NCI-H1436 treated with DMSO at 0.1 percent for 48 hours (cell line): ENCODE data around the gene WBP2NL.

Experiments
- DNase-seq: peaks from one replicate; lab custom pipeline; 2025; lab: John Stamatoyannopoulos, UW

WBP2NL gene

DNA sequence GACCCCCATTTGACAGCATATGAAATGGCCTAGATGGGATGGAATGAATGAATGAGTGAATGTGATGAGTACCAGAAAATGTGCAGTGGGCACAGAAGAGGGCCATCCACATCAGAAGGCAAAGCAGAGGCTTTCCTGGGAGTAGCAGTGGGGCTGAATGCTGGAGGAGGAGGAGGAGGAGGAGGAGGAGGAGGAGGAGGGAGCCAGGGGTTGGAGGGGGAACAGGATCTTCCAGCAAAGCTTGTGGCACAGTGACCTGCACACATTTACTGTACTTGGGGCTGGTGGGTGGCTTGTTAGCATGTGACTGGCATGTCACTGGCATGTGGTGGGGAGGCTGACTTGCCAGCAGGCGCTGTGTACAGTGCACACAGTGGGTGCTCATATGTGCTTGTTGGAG is 19.9 kb upstream of the WBP2NL start:
- DNase-seq = no peak

DNA sequence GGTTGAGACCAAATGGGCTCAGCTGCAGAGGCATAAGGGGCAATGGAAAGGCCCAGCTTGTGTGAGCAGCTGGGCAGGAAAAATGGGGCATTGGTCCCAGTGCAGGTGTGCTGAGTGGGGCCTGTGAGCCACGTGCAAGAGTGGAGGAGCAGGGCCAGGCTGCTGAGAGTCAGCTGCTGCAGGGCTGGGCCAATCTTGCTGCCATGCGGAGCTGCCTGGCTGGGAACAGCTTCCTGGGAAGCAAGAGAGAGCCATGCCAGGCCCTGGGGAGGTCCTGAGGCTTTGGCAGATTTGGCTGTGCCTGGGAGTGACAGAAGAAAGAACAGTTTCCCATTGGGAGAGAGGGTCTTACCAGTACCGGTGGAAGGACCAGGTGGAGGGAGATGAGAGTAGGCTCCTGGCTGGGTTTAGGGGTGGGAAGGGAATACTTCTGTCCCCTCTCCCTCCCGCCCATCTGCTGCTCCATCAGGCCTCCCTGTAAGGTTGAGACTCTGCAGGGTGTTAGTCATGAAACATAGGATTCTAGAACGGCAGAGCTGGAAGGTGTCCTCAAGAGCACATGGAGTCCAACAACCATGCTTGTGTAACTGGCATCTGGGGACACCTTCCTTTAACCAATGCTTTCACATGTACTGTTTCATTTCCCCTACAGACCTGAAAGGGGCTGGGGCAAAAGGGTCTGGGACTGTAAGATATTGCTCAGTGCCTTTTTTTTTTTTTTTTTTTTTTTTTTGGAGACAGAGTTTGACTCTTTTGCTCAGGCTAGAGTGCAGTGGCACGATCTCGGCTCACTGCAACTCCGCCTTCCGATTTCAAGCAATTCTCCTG is 19.0 kb upstream of the WBP2NL start:
- DNase-seq = no peak

GRCh38 chr22:41982865-41983264 is 15.7 kb upstream of the WBP2NL start:
- no peak for DNase-seq

GRCh38 chr22:41983513-41984405 is 14.8 kb upstream of the WBP2NL start:
- no peak for DNase-seq

DNA sequence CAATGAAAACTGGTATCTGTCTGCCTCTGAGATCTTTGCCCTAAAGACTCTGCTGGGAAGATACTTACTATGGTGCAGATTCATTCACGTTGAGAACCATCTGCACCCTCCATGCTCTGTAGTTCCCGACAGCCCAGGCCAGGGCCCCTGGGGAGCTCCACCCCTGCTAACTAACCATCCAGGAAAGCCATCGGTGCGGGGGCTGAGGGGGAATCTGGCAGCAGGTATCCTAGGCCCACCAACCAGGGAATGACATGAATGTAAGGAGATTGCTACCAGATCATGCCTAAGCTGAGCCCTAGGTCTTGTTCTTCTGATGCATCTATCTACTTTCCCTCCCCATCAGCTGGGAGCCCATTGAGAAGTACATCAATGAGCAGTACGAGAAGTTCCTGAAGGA is 11.3 kb upstream of the WBP2NL start:
- no peak for DNase-seq

DNA sequence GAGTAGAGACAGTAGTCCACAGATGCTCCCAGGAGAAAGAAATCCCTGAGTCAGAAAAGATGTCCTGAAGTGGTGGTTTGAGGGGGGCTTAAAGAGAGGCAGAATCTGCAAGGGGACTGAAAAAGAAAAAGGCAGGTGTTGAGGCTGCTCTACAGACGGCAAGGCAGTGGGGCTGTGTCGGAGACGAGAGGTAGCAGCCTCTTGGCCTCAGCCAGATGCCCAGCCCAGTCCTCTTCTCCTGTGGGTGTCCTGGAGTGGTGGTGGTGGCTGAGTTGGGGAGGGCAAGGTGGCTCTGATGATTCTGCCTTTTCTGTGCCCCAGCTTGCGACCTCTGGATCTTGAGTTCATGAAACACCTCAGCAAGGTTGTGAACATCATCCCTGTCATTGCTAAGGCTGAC is 9.3 kb upstream of the WBP2NL start:
- no peak for DNase-seq

- no peak for DNase-seq
Measured at GRCh38 chr22:41991111-41991510, 7.5 kb upstream of the WBP2NL start.

- no peak for DNase-seq
Measured at GRCh38 chr22:41992496-41992895, 6.1 kb upstream of the WBP2NL start.

GRCh38 chr22:41995211-41995610 is 3.4 kb upstream of the WBP2NL start:
- DNase-seq = no peak

GRCh38 chr22:41996826-41997225 is 1.8 kb upstream of the WBP2NL start:
- no peak for DNase-seq

DNA sequence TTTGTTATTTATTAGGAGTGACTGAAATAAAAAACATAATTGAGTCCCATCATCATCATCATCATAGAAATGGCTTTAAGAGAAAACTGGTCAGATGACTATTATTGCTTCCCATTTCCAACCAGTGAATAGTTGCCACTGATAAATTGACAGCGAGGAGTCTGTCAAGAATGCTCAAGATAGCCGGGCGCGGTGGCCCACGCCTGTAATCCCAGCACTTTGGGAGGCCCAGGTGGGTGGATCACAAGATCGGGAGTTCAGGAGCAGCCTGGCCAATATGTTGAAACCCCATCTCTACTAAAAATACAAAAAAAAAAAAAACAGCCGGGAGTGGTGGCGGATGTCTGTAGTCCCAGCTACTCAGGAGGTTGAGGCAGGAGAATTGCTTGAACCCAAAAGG is 1.9 kb downstream of the WBP2NL start:
- DNase-seq = no peak

DNA sequence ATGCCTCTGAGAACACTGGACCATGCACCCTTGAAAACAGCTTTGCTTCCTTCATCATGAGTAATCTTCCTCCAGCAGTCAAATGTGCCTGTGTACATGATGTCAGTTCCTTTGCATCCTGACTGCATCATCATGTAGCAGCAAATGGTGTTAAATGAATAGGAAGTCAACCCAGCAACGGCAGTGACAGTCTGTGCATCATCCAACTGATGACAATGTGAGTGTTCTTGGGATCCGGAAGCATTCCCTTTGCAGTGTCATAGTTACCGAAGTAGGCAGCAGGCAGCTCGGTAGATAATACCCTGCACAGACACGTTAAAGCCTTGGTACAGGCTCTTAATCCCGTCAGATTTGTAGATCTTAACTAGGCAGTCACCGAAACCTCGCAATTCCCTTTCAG is 2.5 kb downstream of the WBP2NL start:
- no peak for DNase-seq

- no peak for DNase-seq
Measured at GRCh38 chr22:42001706-42002105, 3.1 kb downstream of the WBP2NL start.

- no peak for DNase-seq
Measured at GRCh38 chr22:42007922-42008321, 9.3 kb downstream of the WBP2NL start.

DNA sequence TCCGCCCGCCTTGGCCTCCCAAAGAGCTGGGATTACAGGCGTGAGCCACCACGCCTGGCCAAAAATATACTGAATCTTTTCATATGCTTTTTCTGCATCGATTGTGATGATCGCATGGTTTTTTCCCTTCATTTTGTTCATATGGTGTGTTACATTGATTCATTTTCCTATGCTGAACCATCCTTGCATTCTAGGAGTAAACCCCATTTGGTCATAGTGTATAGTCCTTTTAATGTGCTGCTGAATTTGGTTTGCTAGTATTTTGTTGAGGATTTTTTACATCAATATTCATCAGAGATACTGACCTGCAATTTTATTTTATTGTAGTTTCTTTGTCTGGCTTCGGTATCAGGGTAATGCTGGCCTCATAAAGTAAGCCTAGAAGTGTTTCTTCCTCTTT is 12.2 kb downstream of the WBP2NL start:
- no peak for DNase-seq

GRCh38 chr22:42013385-42013784 is 14.8 kb downstream of the WBP2NL start:
- DNase-seq = no peak

DNA sequence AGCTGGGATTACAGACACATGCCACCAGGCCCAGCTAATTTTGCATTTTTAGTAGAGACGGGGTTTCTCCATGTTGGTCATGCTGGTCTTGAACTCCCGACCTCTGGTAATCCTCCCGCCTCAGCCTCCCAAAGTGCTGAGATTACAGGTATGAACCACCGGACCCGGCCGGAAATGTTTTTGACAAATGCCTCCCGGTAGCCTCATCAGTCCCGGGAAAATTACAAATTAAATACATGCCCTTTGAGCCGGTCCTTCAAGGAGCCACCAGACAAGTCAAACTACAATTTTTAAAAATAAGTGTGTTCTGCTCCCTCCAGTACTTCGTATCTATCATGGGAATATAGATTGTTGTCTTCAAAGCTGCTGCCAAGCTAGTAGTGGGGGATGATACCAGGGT is 17.5 kb downstream of the WBP2NL start:
- no peak for DNase-seq

GRCh38 chr22:42018224-42018623 is 19.6 kb downstream of the WBP2NL start:
- DNase-seq = no peak

DNA sequence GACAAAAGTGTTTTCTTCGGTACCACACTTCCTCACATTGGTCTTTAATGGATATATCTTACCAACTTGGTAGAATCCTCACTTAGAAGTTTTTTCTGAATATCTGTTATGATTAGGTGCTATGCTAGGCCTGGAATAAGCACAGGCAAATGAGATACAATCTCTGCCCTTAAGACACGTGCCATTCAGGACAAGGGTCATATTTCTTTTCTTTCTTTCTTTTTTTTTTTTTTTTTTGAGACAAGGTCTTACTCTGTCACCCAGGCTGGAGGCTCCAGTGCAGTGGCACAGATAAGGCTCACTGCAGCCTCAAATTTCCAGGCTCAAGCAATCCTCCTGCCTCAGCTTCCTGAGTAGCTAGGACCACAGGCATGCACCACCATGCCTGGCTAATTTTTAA is 23.0 kb downstream of the WBP2NL start:
- DNase-seq = no peak

DNA sequence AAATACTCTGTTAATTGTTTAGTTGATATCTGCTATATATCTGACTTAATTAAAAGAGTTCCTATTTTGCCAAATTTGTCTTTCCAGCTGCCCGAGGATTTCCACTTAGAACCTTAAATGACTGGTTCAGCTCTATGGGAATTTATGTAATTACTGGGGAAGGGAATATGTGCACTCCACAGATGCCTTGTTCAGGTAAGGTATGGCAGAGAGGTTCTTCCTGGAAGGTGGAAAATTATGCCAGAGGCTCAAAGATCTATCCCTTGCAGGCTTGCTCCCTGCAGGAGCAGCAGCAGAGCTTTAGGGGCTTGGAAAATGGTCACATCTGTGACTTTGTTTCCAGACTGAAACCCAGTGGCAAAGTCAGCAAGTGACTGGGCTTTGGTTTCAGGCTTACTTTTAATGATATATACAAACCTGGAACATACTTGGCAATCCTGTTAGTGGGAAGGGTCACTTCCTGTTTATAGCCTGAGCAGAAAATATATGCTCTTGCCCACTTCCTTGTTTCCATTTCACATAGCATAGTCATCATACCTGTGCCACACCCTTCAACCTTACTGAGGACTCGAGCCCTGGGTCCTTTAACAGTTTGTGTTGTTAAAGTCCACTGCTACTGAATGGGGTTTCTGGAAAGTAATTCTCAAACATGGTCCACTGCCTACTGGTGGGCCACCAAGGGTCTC is 23.7 kb downstream of the WBP2NL start:
- DNase-seq = no peak

DNA sequence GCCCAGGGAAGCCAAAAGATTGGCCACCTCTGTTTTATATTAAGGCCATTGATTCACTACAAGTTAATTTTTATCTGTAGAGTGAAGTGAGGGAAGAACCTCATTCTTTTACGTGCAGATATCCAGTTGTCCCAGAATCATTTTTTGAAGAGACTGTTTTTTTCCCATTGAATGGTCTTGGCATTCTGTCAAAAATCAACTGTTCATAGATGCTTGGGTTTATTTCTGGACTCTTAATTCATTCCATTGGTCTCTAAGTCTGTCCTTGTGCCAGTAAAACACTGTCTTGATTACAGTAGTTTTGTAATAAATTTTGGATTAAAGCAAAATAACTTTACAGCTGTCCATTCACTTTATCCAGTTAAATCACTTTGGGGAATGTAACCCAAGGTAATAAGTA is 26.8 kb downstream of the WBP2NL start:
- DNase-seq = no peak

- no peak for DNase-seq
Measured at GRCh38 chr22:42026705-42027104, 28.1 kb downstream of the WBP2NL start.
